IMR-90 (cell line): Measurements from ENCODE around the gene GPC6. TPM values are rescaled to one million over a fixed set of nuclear protein-coding genes. Genes with fewer than 3 reads are reported as not detected.

Experiments used
- ATAC-seq: fragments of 200-7000 bp; cut with Tn5 transposase; 2 replicates; pipeline ENCODE4 v1.9.1; 2020; ENCODE audit warnings: low read depth, mild to moderate bottlenecking, moderate library complexity
- BruUV-seq: library from RNA; stranded (reverse); fragments of 400-500 nt; replicated peaks from 2 replicates; lab custom pipeline; 2021; lab: Mats Ljungman, UMichigan
- CTCF ChIA-PET: fragments of 300-600 bp; formaldehyde crosslinking; extraction: SDS; loops from one replicate; lab custom pipeline; 2021; ENCODE audit warnings: antibody characterized with exemption; lab: Yijun Ruan, JAX
- POLR2A ChIA-PET: fragments of 300-600 bp; sonication (Branson Sonifier 250); formaldehyde crosslinking; loops from one replicate; lab custom pipeline; 2022; ENCODE audit warnings: antibody characterized with exemption; ENCODE audit not compliant: unreplicated experiment; lab: Charles Lee
- DNase-seq: peaks from one replicate; pipeline ENCODE4 v3.0.0; 2013
- H2AFZ ChIP-seq: replicated peaks from 2 replicates; pipeline ENCODE3; 2013; ENCODE audit warnings: low read length, mild to moderate bottlenecking; ENCODE audit not compliant: poor library complexity
- H2AK5ac ChIP-seq: 2 replicates; pipeline ENCODE4 v1.6.1; 2013; ENCODE audit warnings: low read depth, low read length, inconsistent platforms
- H2AK9ac ChIP-seq: replicated peaks from 2 replicates; pipeline ENCODE3; 2013; ENCODE audit warnings: mild to moderate bottlenecking, low read depth, low read length, moderate library complexity; ENCODE audit not compliant: poor library complexity
- H2BK120ac ChIP-seq: 2 replicates; pipeline ENCODE4 v1.6.1; 2013; ENCODE audit warnings: low read depth, low read length, inconsistent platforms
- H2BK15ac ChIP-seq: 3 replicates; pipeline ENCODE4 v1.6.1; 2013; ENCODE audit warnings: low read depth, low read length, inconsistent platforms
- H2BK20ac ChIP-seq: 2 replicates; pipeline ENCODE4 v1.6.1; 2013; ENCODE audit warnings: low read depth, mild to moderate bottlenecking, inconsistent platforms, low read length, moderate library complexity
- H2BK5ac ChIP-seq: 2 replicates; pipeline ENCODE4 v1.6.1; 2013; ENCODE audit warnings: mild to moderate bottlenecking, low read depth, low read length, inconsistent platforms; ENCODE audit not compliant: poor library complexity, severe bottlenecking
- H3K14ac ChIP-seq: replicated peaks from 2 replicates; pipeline ENCODE4 v1.6.1; 2013; ENCODE audit warnings: low read depth, low read length, inconsistent platforms
- H3K18ac ChIP-seq: 2 replicates; pipeline ENCODE4 v1.6.1; 2013; ENCODE audit warnings: low read depth, low read length, control low read depth
- H3K23ac ChIP-seq: 2 replicates; pipeline ENCODE4 v1.6.1; 2013; ENCODE audit warnings: low read depth, low read length, inconsistent platforms
- H3K27ac ChIP-seq: 2 replicates; pipeline ENCODE4 v1.5.1; 2013; ENCODE audit warnings: mild to moderate bottlenecking, control low read depth, low read length; ENCODE audit not compliant: insufficient read depth
- H3K27me3 ChIP-seq: 2 replicates; pipeline ENCODE4 v1.6.1; 2013; ENCODE audit warnings: low read length; ENCODE audit not compliant: control insufficient read depth, insufficient read depth
- H3K36me3 ChIP-seq: 2 replicates; pipeline ENCODE4 v1.6.1; 2013; ENCODE audit warnings: low read length, mixed read lengths; ENCODE audit not compliant: control insufficient read depth, insufficient read depth
- H3K4ac ChIP-seq: 2 replicates; pipeline ENCODE4 v1.6.1; 2013; ENCODE audit warnings: low read depth, low read length, inconsistent platforms
- H3K4me1 ChIP-seq: 2 replicates; pipeline ENCODE4 v1.6.1; 2013; ENCODE audit warnings: low read length, mixed read lengths; ENCODE audit not compliant: control insufficient read depth, insufficient read depth
- H3K4me2 ChIP-seq: 2 replicates; pipeline ENCODE4 v1.6.1; 2013; ENCODE audit warnings: low read depth, mild to moderate bottlenecking, control low read depth, low read length, moderate library complexity
- H3K4me3 ChIP-seq: 2 replicates; pipeline ENCODE4 v1.5.1; 2013; ENCODE audit warnings: low read depth, mild to moderate bottlenecking, control low read depth, low read length, moderate library complexity; ENCODE audit not compliant: insufficient read depth
- H3K56ac ChIP-seq: 2 replicates; pipeline ENCODE4 v1.6.1; 2013; ENCODE audit warnings: low read length, inconsistent platforms; ENCODE audit not compliant: insufficient read depth; ENCODE audit errors: extremely low read depth
- H3K79me1 ChIP-seq, 2 experiments: 2 replicates each; pipeline ENCODE4 v1.6.1; 2013; ENCODE audit warnings: low read length in 2 of 2, inconsistent platforms in 1 of 2, low read depth in 1 of 2
- H3K9ac ChIP-seq: 2 replicates; pipeline ENCODE4 v1.6.1; 2013; ENCODE audit warnings: low read depth, low read length, control low read depth
- H3K9me1 ChIP-seq: 2 replicates; pipeline ENCODE4 v1.6.1; 2013; ENCODE audit warnings: low read length, inconsistent platforms; ENCODE audit not compliant: insufficient read depth
- H3K9me3 ChIP-seq: 2 replicates; pipeline ENCODE4 v1.6.1; 2013; ENCODE audit warnings: low read length; ENCODE audit not compliant: control insufficient read depth, insufficient read depth
- H4K20me1 ChIP-seq: 2 replicates; pipeline ENCODE4 v1.6.1; 2013; ENCODE audit warnings: low read length, inconsistent platforms; ENCODE audit not compliant: insufficient read depth
- H4K5ac ChIP-seq: 2 replicates; pipeline ENCODE4 v1.6.1; 2013; ENCODE audit warnings: mild to moderate bottlenecking, low read depth, low read length, control low read depth
- H4K8ac ChIP-seq, 2 experiments: 2 replicates each; pipeline ENCODE4 v1.6.1; 2013; ENCODE audit warnings: low read depth in 2 of 2, low read length in 2 of 2, control low read depth in 1 of 2, inconsistent platforms in 1 of 2
- H4K91ac ChIP-seq: 2 replicates; pipeline ENCODE4 v1.6.1; 2013; ENCODE audit warnings: low read depth, low read length, inconsistent platforms; ENCODE audit not compliant: insufficient read depth
- BHLHE40 ChIP-seq: fragments of 150-350 bp; IDR thresholded peaks from 2 replicates; pipeline ENCODE4 v1.6.1; 2016; ENCODE audit warnings: mild to moderate bottlenecking, low read depth, low read length
- CEBPB ChIP-seq: IDR thresholded peaks from 2 replicates; pipeline ENCODE4 v1.6.1; 2012; ENCODE audit warnings: low read depth, low read length, improper control_type of control experiment
- CHD1 ChIP-seq: IDR thresholded peaks from 2 replicates; pipeline ENCODE4 v1.6.1; 2012; ENCODE audit warnings: low read depth, low read length, improper control_type of control experiment
- CTCF ChIP-seq: conservative IDR thresholded peaks from 2 replicates; pipeline ENCODE4 v1.5.1; 2012; ENCODE audit warnings: mild to moderate bottlenecking, low read depth, low read length, improper control_type of control experiment
- ELK1 ChIP-seq: fragments of 150-350 bp; IDR thresholded peaks from 2 replicates; pipeline ENCODE4 v1.6.1; 2016; ENCODE audit warnings: low read depth, mild to moderate bottlenecking, low read length, moderate library complexity, borderline replicate concordance
- FOS ChIP-seq: fragments of 150-350 bp; IDR thresholded peaks from 2 replicates; pipeline ENCODE4 v1.6.1; 2016; ENCODE audit warnings: low read depth, low read length
- MAFK ChIP-seq: IDR thresholded peaks from 2 replicates; pipeline ENCODE4 v1.6.1; 2012; ENCODE audit warnings: low read depth, low read length, improper control_type of control experiment
- MAZ ChIP-seq: IDR thresholded peaks from 2 replicates; pipeline ENCODE4 v1.6.1; 2012; ENCODE audit warnings: low read depth, mild to moderate bottlenecking, low read length, improper control_type of control experiment, moderate library complexity, borderline replicate concordance
- MXI1 ChIP-seq: IDR thresholded peaks from 2 replicates; pipeline ENCODE4 v1.6.1; 2012; ENCODE audit warnings: low read depth, mild to moderate bottlenecking, low read length, moderate library complexity, borderline replicate concordance
- NFE2L2 ChIP-seq: fragments of 150-350 bp; IDR thresholded peaks from 2 replicates; pipeline ENCODE4 v1.6.1; 2016; ENCODE audit warnings: low read depth, mild to moderate bottlenecking, low read length
- POLR2A ChIP-seq: IDR thresholded peaks from 2 replicates; pipeline ENCODE4 v1.6.1; 2012; ENCODE audit warnings: mild to moderate bottlenecking, low read depth, low read length
- RFX5 ChIP-seq: IDR thresholded peaks from 2 replicates; pipeline ENCODE4 v1.8.0; 2012; ENCODE audit warnings: low read depth, mild to moderate bottlenecking, low read length, moderate library complexity
- WGBS, 2 experiments: methylation state at CpG; one replicate each; pipeline versions ENCODE4 v1.1.5 to v1.1.7; 2013; ENCODE audit warnings: missing lambda C conversion rate in 2 of 2; ENCODE audit not compliant: insufficient read length in 1 of 2; ENCODE audit errors: extremely low coverage in 2 of 2; 5-methylcytosine and 5-hydroxymethylcytosine counted together
- dilution Hi-C: fragments of 300-500 bp; cut with HindIII; formaldehyde crosslinking; loops from one replicate; pipeline ENCODE4 v1.14.3; 2018; ENCODE audit warnings: low sequenced_read_pairs; ENCODE audit not compliant: unreplicated experiment
- in situ Hi-C: fragments of 300-500 bp; cut with MboI; formaldehyde crosslinking; loops from 3 replicates; pipeline ENCODE4 v1.14.3; 2019; ENCODE audit warnings: low sequenced_read_pairs, inconsistent platforms, mixed read lengths
- intact Hi-C: fragments of 100-400 bp; cut with micrococcal nuclease; formaldehyde crosslinking; loops from 2 replicates; pipeline ENCODE4 v1.10.0; 2022
- polyA plus RNA-seq, 3 experiments: library from polyadenylated mRNA; depleted of rRNA; stranded (reverse); fragments of >200 nt; gene quantifications; 2 replicates each; pipeline ENCODE4 v1.2.3, GENCODE V29; 2012; ENCODE audit warnings: low replicate concordance in 1 of 3
- total RNA-seq: library from RNA; depleted of rRNA; stranded (reverse); fragments of >200 nt; gene quantifications from 2 replicates; pipeline ENCODE4 v1.2.3, GENCODE V29; 2012
- TF ChIP-seq, protein P1 (sequence below): fragments of 150-350 bp; IDR thresholded peaks from 2 replicates; pipeline ENCODE4 v1.6.1; 2017; ENCODE audit warnings: mild to moderate bottlenecking, antibody characterized with exemption, low read length, low read depth

The GPC6 gene
- total and polyA plus RNA-seq, 2 of the 4 experiments (the other 2 are of a cell fraction): 14.9 to 39.4 TPM

- ChIA-PET CTCF (no interaction called here), POLR2A (no interaction called here)
- no peak overlapping the region for H3K23ac ChIP-seq
- no peak overlapping the region for H2BK120ac ChIP-seq
- no peaks in the 10 kb centered on the region for H3K36me3 ChIP-seq
- no CpG with 5 or more reads among the region's 3 CpGs for WGBS, 2 experiments
- H2AK5ac ChIP-seq: no peak overlapping the region
- H3K9me3 ChIP-seq: peaks cover 3% of the 10 kb centered on the region
- TF ChIP-seq CHD1 (no peak), CTCF (no peak), ELK1 (no peak), MAFK (no peak), FOS (no peak), MAZ (no peak), POLR2A (no peak), RFX5 (no peak), NFE2L2 (no peak), BHLHE40 (no peak), CEBPB (no peak), MXI1 (no peak)
- TF ChIP-seq, protein P1, sequence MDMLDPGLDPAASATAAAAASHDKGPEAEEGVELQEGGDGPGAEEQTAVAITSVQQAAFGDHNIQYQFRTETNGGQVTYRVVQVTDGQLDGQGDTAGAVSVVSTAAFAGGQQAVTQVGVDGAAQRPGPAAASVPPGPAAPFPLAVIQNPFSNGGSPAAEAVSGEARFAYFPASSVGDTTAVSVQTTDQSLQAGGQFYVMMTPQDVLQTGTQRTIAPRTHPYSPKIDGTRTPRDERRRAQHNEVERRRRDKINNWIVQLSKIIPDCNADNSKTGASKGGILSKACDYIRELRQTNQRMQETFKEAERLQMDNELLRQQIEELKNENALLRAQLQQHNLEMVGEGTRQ: no peak
- no TSS peak for BruUV-seq
- ATAC-seq (no peak), DNase-seq (no peak)
- no peak overlapping the region for H3K56ac ChIP-seq
- no peak overlapping the region for H3K14ac ChIP-seq
- dilution Hi-C loops: no loop called here
- H3K27ac ChIP-seq: no peak overlapping the region
- H2BK5ac ChIP-seq: no peak overlapping the region
- no peak overlapping the region for H2AK9ac ChIP-seq
- no peak overlapping the region for H3K4me2 ChIP-seq
- H3K9ac ChIP-seq: no peak overlapping the region
- in situ Hi-C loops: no loop called here
- no peak overlapping the region for H3K4ac ChIP-seq
- no peak overlapping the region for H3K18ac ChIP-seq
- H4K5ac ChIP-seq: no peak overlapping the region
- no peak overlapping the region for H4K91ac ChIP-seq
- H3K4me3 ChIP-seq: no peak overlapping the region
- H3K9me1 ChIP-seq: no peaks in the 10 kb centered on the region
- no peak overlapping the region for H2AFZ ChIP-seq
- no peaks in the 10 kb centered on the region for H4K20me1 ChIP-seq
- intact Hi-C loops: no loop called here
- H3K4me1 ChIP-seq: no peaks in the 10 kb centered on the region
- no peaks in the 10 kb centered on the region for H3K27me3 ChIP-seq
- H2BK15ac ChIP-seq: no peak overlapping the region
- H2BK20ac ChIP-seq: no peak overlapping the region
- no peaks in the 10 kb centered on the region for H3K79me1 ChIP-seq
- H4K8ac ChIP-seq: no peak overlapping the region
Observed at GRCh38 chr13:93977986-93978385, 751.4 kb downstream of the GPC6 start.
